GM21526 (cell line): ENCODE data around the gene PAX2.

ENCODE experiments used
- ATAC-seq: cut with Tn5 transposase; IDR thresholded peaks from one replicate; pipeline ENCODE4 v1.9.1; 2021; ENCODE audit warnings: moderate library complexity; ENCODE audit not compliant: unreplicated experiment, low FRiP score

PAX2 gene

DNA sequence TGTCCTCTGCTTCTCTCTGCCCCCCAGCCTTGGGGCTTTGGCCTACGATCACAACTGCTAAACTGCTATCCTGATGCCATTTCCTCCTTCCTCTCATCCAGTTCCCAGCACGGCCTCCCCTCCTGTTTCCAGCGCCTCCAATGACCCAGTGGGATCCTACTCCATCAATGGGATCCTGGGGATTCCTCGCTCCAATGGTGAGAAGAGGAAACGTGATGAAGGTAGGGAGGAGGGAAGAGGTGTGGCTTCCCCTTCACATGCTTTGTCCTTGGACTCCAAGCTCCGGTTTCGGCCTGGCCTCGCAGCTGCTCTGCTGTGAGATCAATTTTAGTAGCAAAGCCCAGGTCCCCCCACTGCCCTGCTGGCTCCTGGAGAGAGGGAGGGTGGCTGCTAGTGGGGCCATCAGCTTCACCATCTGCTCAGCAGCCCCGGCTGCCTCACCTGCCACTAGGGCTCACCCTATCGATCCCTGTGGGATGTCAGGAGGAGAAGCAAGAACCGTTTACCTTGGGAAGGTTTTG lies 35.8 kb downstream of the PAX2 start:
- no peak for ATAC-seq

DNA sequence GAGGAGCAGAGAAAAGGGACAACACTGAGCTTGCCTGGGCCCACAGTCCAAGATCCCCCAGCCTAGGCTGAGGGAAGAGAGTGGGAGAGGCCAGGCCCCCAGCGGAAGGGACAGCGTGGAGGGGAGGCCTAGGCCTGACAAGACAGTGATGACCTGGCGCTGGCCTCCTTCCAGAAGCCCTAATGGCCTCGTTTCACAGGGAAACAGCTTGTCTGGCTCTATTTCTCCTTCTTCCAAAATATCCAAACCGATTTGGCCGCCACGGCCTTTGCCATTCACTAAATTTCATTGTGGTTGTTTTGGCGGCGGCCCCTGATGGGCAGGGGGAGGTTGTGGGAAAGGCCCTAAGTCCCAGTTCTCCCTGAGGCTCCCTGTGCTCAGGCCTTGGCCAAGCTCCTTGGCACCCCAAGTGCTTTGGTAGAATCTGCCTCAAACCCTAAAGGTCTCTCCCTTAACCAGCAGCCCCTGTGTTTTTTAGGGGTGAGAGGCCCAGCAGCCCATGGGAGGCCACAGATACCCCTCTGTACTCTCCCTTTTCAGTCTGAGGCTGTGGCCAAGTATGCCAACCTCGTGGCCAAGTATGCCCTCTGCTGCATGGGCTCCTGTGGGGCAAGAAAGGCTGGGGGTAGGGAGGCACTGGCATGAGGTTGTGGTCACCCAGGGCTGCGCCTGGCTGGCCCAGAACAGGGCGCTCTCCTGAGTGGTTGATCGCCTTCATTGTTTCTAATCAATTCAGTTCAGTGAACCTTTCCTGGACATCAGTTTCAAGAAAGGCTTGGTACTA lies 37.3 kb downstream of the PAX2 start:
- ATAC-seq: no peak

DNA sequence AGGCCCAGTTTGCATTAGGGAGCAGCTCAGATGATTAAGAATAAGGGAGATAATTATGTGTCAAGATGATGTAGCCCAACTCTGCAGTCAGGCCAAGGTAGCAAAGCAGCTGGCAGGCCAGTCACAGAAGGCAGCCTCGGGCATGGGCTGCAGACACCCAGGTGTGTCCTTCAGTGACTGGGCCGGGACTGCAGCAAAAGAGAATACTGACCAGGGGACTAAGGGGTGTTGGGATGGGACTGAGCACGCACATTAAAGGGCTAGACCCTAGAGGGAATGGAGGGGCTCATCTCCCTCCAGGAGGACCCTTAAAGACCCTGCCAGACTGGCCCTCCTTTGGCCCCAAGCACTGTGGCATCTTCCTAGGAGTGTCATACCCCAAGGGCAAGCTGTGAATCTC lies 38.7 kb downstream of the PAX2 start:
- no peak for ATAC-seq

DNA sequence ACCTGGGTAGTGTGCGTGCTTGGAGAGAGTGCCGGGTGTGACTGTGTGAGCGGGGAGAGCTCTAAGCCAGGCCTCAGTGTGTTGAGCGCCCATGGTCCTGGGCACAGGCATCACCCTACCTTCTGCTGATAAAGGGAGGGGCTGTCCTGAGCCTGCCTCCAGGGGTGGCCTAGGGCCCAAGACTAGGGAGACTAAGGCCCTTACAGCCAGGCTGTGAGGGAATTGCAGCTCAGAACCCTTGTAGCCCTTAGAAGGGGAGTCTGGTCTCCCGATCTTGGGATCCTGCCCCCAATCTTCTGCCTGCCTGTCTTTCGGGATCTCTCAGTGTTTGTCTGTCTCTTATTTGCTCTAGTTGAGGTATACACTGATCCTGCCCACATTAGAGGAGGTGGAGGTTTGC lies 41.2 kb downstream of the PAX2 start:
- ATAC-seq: no peak

DNA sequence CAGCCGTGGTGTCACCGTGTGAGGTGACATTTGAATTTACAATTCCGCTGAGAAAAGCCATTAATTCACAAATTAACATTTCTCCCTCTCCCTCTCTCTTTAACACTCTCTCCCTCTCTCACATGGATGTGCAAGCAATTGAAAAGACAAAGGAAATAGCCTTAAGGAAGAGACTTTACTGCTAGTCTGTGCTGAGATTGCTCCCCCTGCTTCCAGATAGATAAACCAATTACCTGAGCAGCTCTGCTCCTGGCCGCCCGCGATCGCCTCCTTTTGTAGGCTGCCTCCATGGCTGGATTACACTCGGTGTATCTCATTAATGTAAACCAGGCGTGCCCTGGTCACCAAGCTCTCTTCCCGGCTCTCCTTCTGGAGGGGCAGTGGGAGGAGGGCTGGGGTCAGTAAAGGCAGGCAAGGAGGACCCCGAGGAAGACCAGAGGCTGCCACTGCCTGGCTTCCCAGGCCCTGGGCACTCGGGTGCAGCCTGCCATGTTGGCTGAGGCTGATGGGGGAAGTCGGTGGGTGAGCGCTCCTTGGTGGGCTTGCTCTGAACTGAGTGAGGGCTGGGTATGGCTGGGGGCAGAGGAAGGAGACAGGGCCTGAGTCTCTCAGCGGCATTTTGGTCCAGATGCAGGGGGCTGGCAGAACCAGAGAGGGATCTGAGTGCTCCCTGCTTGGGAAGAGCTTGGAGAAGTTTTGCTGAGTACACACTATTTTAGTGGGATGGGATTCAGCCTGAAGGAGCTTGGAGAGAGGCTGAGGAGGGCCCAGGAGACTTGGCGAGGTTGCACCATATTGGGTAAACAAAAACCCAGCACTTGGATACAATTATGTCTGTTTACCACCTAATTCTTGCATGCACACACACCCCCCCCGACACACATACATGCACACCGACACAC lies 42.9 kb downstream of the PAX2 start:
- no peak for ATAC-seq

DNA sequence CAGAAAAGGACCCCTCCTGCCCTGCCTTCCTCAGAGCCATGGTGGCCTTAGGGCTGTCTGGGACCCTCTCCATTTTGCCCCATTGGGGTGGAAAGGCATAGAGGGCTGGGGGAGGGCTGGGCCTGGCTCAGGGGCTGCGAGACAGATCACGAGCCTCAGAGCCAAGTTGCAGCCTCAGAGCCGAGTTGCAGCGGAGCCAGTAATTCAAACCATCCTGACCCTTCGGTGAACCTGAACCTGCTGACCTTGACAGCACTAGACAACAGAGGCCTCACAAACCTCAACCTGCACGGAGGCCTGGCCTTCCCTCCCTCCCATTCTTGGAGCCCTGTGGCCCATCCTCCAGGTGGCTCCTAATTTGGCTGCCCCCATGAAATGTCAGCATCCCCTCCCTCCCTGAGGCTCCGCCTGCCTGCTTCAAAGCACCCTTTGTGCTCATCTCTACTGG lies 45.4 kb downstream of the PAX2 start:
- no peak for ATAC-seq

DNA sequence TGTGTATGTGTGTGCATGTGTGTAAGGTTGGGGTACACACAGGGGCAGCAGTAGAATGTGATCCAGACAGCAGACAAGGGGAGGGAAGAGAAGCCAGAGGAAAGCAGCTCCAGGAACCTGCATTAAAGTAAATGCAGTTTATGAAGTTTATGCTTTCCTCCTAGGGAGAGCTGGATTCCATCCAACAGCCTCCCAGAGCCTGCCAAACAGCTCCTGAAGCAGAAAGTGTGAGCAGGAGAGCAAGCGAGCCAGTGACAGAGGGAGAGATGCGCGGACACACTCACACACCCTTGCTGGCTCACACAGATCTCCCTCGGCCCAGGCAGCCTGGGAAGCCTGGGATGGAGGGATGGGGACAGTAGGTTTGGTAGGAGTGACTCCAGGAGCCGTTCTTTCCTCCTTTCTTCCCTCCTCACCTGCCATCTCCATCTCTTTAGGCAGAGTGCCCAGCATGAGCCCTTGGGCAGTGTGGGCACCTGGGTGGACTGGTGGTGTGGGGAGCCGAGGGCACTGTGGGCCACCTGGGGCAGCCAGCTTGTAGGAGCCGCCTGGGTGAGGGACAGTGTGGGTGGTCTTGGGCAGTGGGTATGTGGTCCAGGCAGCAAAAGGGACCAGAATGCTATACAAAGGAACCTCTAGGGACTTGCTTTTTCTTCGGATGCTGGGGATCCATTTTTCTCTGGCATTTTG lies 46.1 kb downstream of the PAX2 start:
- no peak for ATAC-seq

DNA sequence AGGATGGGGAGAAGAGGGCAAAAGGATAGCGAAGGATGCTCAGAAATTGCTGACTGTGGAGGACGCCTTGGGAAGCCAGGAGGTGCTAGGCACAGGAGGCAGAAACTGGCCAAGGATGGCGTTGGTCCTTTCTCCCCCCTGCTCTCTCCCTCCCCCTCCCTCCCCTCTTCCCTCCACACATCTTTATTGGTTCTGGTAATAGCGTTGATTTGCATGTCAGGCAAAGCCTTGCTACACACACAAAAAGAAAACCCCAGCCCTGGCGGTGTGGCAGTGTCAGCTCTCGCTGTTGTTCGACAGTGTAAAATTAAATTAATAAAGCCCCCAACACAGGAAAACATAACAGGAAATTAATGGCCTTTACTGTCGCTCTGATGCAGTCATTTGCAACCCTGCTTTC lies 47.2 kb downstream of the PAX2 start:
- no peak for ATAC-seq

DNA sequence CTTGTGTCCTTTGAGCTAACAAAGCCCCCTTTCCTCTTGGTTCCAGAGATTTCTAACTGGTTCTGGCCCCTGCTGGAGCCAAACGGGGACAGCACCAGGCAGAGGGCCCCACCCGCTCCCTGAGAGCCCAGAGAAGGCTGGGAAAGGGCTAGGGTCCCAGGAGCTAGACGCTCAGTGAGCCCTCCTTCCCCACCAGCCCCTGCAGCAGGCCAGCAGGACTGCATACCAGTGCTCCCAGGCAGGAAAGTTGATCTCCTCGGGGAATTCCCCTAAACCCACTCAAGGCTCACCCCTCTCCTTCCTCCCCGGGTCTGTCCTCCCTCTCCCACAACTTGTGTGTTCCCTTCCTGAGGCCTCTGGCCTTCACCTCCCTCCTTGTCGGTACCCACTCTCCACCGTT lies 47.7 kb downstream of the PAX2 start:
- no peak for ATAC-seq

DNA sequence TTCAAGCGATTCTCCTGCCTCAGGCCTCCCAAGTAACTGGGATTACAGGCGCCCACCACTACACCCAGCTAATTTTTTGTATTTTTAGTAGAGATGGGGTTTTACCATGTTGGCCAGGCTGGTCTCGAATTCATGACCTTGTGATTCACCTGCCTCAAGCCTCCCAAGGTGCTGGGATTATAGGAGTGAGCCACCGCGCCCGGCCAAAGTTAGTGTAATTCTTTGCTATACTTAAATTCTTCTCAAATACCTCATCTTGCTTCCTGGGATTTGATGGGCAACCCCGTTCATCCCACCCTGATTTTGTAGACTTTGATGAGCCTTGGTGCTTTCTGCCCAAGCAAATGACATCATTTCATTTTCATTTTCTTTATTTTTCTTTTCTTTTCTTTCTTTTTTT lies 54.5 kb downstream of the PAX2 start:
- ATAC-seq: no peak

DNA sequence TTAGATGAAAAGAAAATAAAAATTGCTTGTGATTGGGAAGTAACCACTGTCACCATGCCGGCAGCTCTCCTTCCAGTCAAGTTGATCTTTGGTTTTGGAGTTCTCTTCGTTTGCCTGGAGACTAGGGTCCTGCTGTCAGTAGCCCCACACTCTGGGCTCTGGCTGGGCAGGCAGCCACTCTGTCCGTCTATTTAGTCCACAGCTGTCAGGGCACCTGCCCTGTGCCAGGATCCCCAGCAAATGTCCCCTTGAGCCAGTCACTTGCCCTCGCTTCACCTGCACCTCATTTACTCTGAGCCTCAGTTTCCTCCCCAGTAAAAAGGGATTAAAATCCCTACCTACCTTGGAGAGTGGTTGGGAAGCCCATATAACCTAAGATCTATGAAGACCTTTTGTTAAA lies 55.5 kb downstream of the PAX2 start:
- no peak for ATAC-seq

DNA sequence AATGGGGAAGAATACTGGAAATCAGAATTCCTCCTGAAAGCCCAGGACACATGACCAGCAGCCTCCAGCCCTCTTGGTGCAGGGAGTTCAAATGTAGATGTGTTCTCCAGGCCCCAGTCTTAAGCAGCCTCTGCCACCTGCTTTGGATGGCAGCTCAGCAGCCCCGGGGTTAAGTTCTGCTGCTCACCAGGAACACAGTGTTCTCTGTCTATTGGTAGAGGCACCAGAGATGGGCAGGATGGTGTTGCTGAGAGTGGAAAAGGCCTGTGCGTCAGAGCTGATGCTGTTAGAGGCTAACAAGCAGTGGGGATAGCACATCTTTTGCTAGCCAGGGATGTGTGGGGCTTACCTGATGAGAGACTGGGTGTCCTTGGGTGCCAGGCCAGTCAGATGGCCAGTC lies 56.8 kb downstream of the PAX2 start:
- ATAC-seq: no peak

DNA sequence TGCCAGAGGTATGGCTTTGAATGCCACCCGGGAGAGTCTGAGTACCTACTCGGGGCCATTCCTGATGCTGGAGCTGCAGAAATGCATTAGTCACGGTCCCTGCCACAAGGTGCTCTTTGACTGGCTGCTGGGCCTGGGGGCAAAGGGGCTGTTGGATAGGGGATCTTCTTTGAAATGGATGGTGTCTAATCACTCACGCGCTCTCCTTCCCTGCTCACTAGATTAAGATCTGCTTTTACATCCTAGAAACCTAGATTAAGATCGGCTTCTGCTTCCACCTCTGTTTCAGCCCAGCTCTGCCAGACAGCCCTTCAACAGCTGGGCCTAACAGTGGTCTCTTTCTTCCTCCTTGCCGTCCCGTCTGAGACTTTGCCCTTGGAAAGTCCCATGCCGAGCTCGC lies 57.2 kb downstream of the PAX2 start:
- ATAC-seq: no peak

DNA sequence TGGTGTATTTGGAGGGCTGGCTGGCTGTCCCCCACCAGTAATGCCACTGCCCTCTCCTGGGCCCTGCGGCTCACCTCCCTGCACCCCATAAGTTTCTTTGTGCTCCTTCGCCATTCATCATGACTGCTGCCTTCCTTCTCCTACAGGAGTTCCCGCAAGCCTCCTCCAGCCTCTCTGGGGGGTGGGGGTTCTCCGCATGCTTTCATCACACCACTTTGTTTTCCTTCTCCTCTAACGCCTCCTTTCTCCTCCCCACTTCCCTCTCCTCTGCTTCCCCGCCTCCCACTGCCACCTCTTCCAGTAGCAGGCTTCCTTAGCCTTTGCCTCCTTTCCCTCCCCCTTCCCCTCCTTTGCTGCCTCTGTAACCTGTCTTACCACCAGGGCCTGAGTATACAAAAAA lies 58.1 kb downstream of the PAX2 start:
- no peak for ATAC-seq

DNA sequence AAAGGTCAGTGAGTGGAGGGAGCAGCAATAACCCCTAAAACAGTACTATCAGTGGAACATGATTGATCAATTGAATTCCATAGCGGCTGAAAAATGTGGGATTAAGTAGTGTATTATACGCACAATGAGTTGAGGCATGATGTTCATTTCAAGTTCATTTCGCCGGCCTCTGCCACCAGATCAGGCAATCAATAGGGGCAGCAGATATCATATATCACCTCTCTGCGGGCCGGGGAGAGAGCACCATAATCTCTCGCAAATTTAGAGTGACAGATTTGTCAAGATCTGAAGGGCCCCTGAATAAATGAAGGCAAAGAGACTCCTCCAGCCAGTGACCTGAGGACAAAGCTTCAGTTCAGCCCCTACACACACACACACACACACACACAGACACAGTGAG lies 58.5 kb downstream of the PAX2 start:
- no peak for ATAC-seq

DNA sequence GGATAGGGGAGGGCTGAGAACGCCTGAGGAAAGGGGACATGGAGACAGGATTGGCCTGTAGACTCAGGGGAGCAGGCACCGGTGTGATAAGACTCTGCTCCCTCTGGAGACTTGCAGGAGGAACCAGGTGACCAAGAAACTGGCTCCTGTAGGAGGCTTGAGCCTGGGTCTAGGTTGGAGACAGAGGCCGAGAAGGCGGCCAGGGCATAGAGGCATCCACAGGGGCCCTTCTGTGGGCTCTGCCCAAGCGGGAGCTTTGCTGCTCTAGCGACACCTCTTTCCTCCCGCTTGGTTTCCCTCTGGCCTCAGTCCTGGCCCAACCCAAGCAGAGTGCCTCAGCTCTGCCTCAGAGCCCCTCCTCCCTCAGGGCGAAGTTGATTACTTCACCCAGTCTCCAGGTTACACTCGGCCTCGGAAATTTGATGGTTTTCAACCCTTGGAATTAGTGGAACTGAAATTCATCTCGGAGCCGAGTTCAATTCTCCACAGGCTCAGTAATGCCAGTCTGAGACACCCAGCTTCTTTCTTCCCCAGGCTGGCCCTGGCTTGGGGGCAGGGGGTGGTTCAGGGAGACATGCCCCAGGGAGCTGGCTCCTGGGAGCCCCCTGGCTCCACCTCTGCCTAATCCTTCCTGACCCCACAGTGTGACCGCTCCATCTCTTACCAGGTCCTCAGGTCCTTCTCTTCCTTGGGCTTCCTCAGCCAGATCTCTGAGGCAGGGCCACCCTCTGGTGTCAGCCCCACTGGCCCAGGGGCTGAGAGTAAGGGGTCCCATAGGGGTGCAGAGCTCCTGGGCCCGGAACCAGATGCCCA lies 60.4 kb downstream of the PAX2 start:
- no peak for ATAC-seq

DNA sequence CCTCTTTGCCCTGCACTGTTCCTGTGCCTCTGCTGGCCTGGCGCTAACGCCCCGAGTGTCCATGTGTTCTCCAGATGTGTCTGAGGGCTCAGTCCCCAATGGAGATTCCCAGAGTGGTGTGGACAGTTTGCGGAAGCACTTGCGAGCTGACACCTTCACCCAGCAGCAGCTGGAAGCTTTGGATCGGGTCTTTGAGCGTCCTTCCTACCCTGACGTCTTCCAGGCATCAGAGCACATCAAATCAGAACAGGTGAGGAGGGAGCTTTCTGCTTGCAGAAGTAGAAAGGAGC lies 60.9 kb downstream of the PAX2 start:
- ATAC-seq: no peak

DNA sequence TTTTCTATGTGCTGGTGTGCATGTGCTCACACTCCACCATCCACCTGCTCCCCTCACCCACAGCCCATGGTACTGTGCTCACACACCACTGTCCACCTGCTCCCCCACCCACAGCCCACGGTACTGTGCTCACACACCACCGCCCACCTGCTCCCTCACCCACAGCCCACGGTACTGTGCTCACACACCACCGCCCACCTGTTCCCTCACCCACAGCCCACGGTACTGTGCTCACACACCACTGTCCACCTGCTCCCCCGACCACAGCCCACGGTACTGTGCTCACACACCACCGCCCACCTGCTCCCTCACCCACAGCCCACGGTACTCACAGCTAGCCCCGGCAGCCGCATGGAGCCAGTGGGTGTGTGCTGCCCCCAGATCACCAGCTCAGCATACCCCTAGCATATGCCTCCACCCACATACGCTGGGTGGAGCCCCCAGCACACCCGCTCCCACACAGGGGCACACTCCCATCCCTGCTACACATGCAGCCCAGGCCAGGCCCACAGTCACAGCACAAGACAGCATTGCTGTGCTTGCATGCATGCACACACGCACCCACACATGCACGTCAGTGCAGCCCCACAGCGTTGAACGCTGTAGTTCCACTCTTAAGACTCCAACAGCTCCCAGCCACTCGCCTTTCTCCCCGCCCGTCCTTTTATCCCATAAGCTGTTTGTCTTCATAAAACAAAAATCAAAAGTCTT lies 62.0 kb downstream of the PAX2 start:
- ATAC-seq: no peak

DNA sequence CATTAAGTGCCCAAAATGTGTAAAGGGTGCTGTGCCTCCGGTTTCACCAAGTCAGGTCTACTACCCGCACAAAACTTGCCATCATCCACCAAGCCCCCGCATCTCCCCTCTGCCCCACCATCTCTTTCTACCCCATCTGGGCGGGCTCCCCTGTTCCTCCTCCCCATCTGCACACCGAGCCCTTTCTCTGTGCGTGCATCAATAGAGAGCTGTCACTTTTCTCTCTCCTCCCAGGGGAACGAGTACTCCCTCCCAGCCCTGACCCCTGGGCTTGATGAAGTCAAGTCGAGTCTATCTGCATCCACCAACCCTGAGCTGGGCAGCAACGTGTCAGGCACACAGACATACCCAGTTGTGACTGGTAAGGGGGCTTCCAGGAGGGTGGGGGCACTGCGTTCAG lies 63.5 kb downstream of the PAX2 start:
- ATAC-seq: no peak
